H1 (cell line): ENCODE measurements around the gene GRIN3A. TPM values are rescaled to one million over a fixed set of nuclear protein-coding genes. Genes with fewer than 3 reads are reported as not detected.

Source experiments
- CTCF ChIA-PET: fragments of 300-600 bp; sonication (Branson Sonifier 250); formaldehyde crosslinking; loops from one replicate; lab custom pipeline; 2021; ENCODE audit not compliant: partially characterized antibody; lab: Charles Lee
- POLR2A ChIA-PET: fragments of 300-600 bp; sonication (Branson Sonifier 250); formaldehyde crosslinking; loops from one replicate; lab custom pipeline; 2021; ENCODE audit warnings: inconsistent platforms; ENCODE audit not compliant: partially characterized antibody; lab: Charles Lee
- DNase-seq, 2 experiments: peaks; one replicate each; pipeline versions ENCODE4 v3.0.0 to v3.0.0-alpha.2; 2010 to 2022; ENCODE audit warnings: low spot score in 2 of 2, low read depth in 1 of 2, mixed read lengths in 1 of 2
- FAIRE-seq: peaks from 2 replicates; lab custom pipeline; 2011; peaks lifted over from hg19 to GRCh38; lab: Jason Lieb, UNC
- H2AFZ ChIP-seq: 2 replicates; pipeline ENCODE4 v1.8.1; 2012; ENCODE audit warnings: low read length, inconsistent platforms
- H2AK5ac ChIP-seq: 2 replicates; pipeline ENCODE4 v1.6.1; 2013; ENCODE audit warnings: low read depth, low read length
- H2BK120ac ChIP-seq: replicated peaks from 2 replicates; pipeline ENCODE3; 2013; ENCODE audit warnings: low read depth, low read length, inconsistent platforms
- H2BK12ac ChIP-seq: 2 replicates; pipeline ENCODE4 v1.6.1; 2013; ENCODE audit warnings: low read depth, low read length
- H2BK15ac ChIP-seq: 2 replicates; pipeline ENCODE4 v1.6.1; 2013; ENCODE audit warnings: low read length
- H2BK20ac ChIP-seq: 2 replicates; pipeline ENCODE4 v1.6.1; 2013; ENCODE audit warnings: low read length
- H2BK5ac ChIP-seq: 2 replicates; pipeline ENCODE4 v1.6.1; 2013; ENCODE audit warnings: low read depth, low read length
- H3K14ac ChIP-seq: 2 replicates; pipeline ENCODE4 v1.6.1; 2013; ENCODE audit warnings: inconsistent platforms; ENCODE audit not compliant: insufficient read length
- H3K18ac ChIP-seq: 2 replicates; pipeline ENCODE4 v1.6.1; 2013; ENCODE audit warnings: low read length; ENCODE audit errors: extremely low read depth
- H3K23ac ChIP-seq: 2 replicates; pipeline ENCODE4 v1.6.1; 2013; ENCODE audit warnings: inconsistent platforms; ENCODE audit not compliant: insufficient read length
- H3K23me2 ChIP-seq: 2 replicates; pipeline ENCODE4 v1.6.1; 2013; ENCODE audit warnings: low read depth, low read length
- H3K27ac ChIP-seq: 2 replicates; pipeline ENCODE4 v1.6.1; 2011; ENCODE audit warnings: low read depth, low read length, inconsistent platforms
- H3K27me3 ChIP-seq, 4 experiments: replicated peaks in 1 of 4; 1 replicate in 1 of 4; 2 replicates in 3 of 4; pipeline versions ENCODE4 v1.6.1 to v1.8.1; 2011 to 2013; ENCODE audit warnings: low read length in 3 of 4, mild to moderate bottlenecking in 3 of 4, inconsistent platforms in 2 of 4, mixed read lengths in 2 of 4, moderate library complexity in 1 of 4; ENCODE audit not compliant: control insufficient read depth in 3 of 4, insufficient read depth in 3 of 4; ENCODE audit errors: extremely low read depth in 1 of 4
- H3K36me3 ChIP-seq, 4 experiments: 2 replicates each; pipeline versions ENCODE4 v1.6.1 to v1.8.1; 2011 to 2013; ENCODE audit warnings: mild to moderate bottlenecking in 4 of 4, low read length in 3 of 4, moderate library complexity in 2 of 4, control low read depth in 1 of 4, inconsistent platforms in 1 of 4; ENCODE audit not compliant: insufficient read depth in 4 of 4, control insufficient read depth in 2 of 4
- H3K4ac ChIP-seq: replicated peaks from 2 replicates; pipeline ENCODE3; 2013; ENCODE audit warnings: low read length, low read depth, mixed read lengths, inconsistent platforms; ENCODE audit not compliant: insufficient read length
- H3K4me1 ChIP-seq, 4 experiments: replicated peaks in 1 of 4; 1 replicate in 1 of 4; 2 replicates in 3 of 4; pipeline versions ENCODE4 v1.6.1 to v1.8.1; 2011 to 2013; ENCODE audit warnings: low read length in 3 of 4, inconsistent platforms in 2 of 4, mixed read lengths in 1 of 4; ENCODE audit not compliant: insufficient read depth in 4 of 4, control insufficient read depth in 3 of 4
- H3K4me2 ChIP-seq, 2 experiments: 2 replicates each; pipeline versions ENCODE4 v1.6.1 to v1.8.1; 2011 to 2013; ENCODE audit warnings: low read depth in 2 of 2, low read length in 2 of 2, control low read depth in 1 of 2, inconsistent platforms in 1 of 2, mild to moderate bottlenecking in 1 of 2; ENCODE audit not compliant: insufficient read depth in 1 of 2
- H3K4me3 ChIP-seq, 4 experiments: fragments of 200-600, 300-600 bp in 1 of 4; sonication (generic), shearing (Covaris generic), sonication (Bioruptor Twin) in 1 of 4; 2 replicates each; pipeline versions ENCODE4 v1.5.1 to v1.8.1; 2011 to 2016; ENCODE audit warnings: low read length in 4 of 4, low read depth in 3 of 4, control low read depth in 2 of 4, inconsistent platforms in 2 of 4, mild to moderate bottlenecking in 2 of 4, mixed read lengths in 1 of 4, moderate library complexity in 1 of 4; ENCODE audit not compliant: insufficient read depth in 2 of 4; ENCODE audit errors: extremely low read depth in 1 of 4
- H3K56ac ChIP-seq: replicated peaks from 2 replicates; pipeline ENCODE3; 2013; ENCODE audit warnings: low read depth, mild to moderate bottlenecking, mixed read lengths, low read length, inconsistent platforms; ENCODE audit not compliant: insufficient read length
- H3K79me1 ChIP-seq: 2 replicates; pipeline ENCODE4 v1.6.1; 2013; ENCODE audit warnings: low read depth, low read length, control low read depth
- H3K79me2 ChIP-seq, 2 experiments: 2 replicates each; pipeline versions ENCODE4 v1.6.1 to v1.8.1; 2012 to 2013; ENCODE audit warnings: low read length in 2 of 2, mild to moderate bottlenecking in 2 of 2, inconsistent platforms in 1 of 2; ENCODE audit not compliant: insufficient read depth in 2 of 2, control insufficient read depth in 1 of 2
- H3K9ac ChIP-seq, 4 experiments: replicated peaks in 1 of 4; 1 replicate in 1 of 4; 2 replicates in 3 of 4; pipeline versions ENCODE4 v1.6.1 to v1.8.1; 2011 to 2013; ENCODE audit warnings: low read depth in 3 of 4, low read length in 3 of 4, control low read depth in 2 of 4, mild to moderate bottlenecking in 2 of 4, moderate library complexity in 2 of 4, inconsistent platforms in 1 of 4; ENCODE audit errors: extremely low read depth in 1 of 4
- H3K9me3 ChIP-seq, 2 experiments: 2 replicates each; pipeline versions ENCODE4 v1.6.1 to v1.8.1; 2012 to 2013; ENCODE audit warnings: mild to moderate bottlenecking in 2 of 2, moderate library complexity in 2 of 2, control low read depth in 1 of 2, inconsistent platforms in 1 of 2, low read depth in 1 of 2, low read length in 1 of 2, mixed read lengths in 1 of 2; ENCODE audit not compliant: insufficient read depth in 2 of 2
- H4K20me1 ChIP-seq, 2 experiments: replicated peaks in 1 of 2; 2 replicates each; pipeline versions ENCODE3 to v1.8.1; 2011 to 2013; ENCODE audit warnings: inconsistent platforms in 2 of 2, low read length in 2 of 2, mild to moderate bottlenecking in 1 of 2; ENCODE audit not compliant: insufficient read depth in 2 of 2, control insufficient read depth in 1 of 2
- H4K5ac ChIP-seq: 2 replicates; pipeline ENCODE4 v1.6.1; 2013; ENCODE audit warnings: low read length, low read depth, mixed read lengths, inconsistent platforms; ENCODE audit not compliant: insufficient read length
- H4K8ac ChIP-seq: 2 replicates; pipeline ENCODE4 v1.8.0; 2013; ENCODE audit warnings: mild to moderate bottlenecking, moderate library complexity, low read length, inconsistent platforms; ENCODE audit not compliant: insufficient read depth; ENCODE audit errors: extremely low read depth
- H4K91ac ChIP-seq: replicated peaks from 2 replicates; pipeline ENCODE3; 2013; ENCODE audit warnings: low read length, mixed read lengths, inconsistent platforms; ENCODE audit not compliant: insufficient read length
- ATF2 ChIP-seq: IDR thresholded peaks from 2 replicates; pipeline ENCODE4 v1.6.1; 2012; ENCODE audit warnings: low read length, inconsistent platforms
- BRCA1 ChIP-seq: IDR thresholded peaks from 2 replicates; pipeline ENCODE4 v1.6.1; 2012; ENCODE audit warnings: low read depth, low read length, improper control_type of control experiment
- GABPA ChIP-seq: IDR thresholded peaks from 2 replicates; pipeline ENCODE4 v1.6.1; 2011; ENCODE audit warnings: mild to moderate bottlenecking, low read length, moderate library complexity, borderline replicate concordance; ENCODE audit not compliant: insufficient read depth
- HDAC2 ChIP-seq, 2 experiments: fragments of 300-600 bp in 1 of 2; sonication (generic) in 1 of 2; IDR thresholded peaks; 2 replicates each; pipeline ENCODE4 v1.6.1; 2011 to 2012; ENCODE audit warnings: low read depth in 2 of 2, low read length in 2 of 2, mild to moderate bottlenecking in 2 of 2, moderate library complexity in 2 of 2, borderline replicate concordance in 1 of 2, inconsistent platforms in 1 of 2
- NRF1 ChIP-seq: IDR thresholded peaks from 2 replicates; pipeline ENCODE4 v1.6.1; 2011; ENCODE audit warnings: mild to moderate bottlenecking, low read depth, low read length, improper control_type of control experiment
- RBBP5 ChIP-seq: IDR thresholded peaks from 2 replicates; pipeline ENCODE4 v1.7.1; 2012; ENCODE audit warnings: low read depth, mild to moderate bottlenecking, inconsistent platforms, low read length, moderate library complexity, borderline replicate concordance
- SIRT6 ChIP-seq: IDR thresholded peaks from one replicate; pipeline ENCODE4 v1.7.1; 2012; ENCODE audit warnings: low read length, inconsistent platforms
- SP1 ChIP-seq: IDR thresholded peaks from 2 replicates; pipeline ENCODE4 v1.6.1; 2011; ENCODE audit warnings: low read depth, low read length
- SP4 ChIP-seq: IDR thresholded peaks from 2 replicates; pipeline ENCODE4 v1.6.1; 2012; ENCODE audit warnings: low read length, inconsistent platforms
- WGBS, 2 experiments: shearing (Covaris generic) in 1 of 2; methylation state at CpG; one replicate each; pipeline versions ENCODE4 v1.1.6 to v1.1.7; 2013 to 2015; ENCODE audit warnings: low lambda C conversion rate in 2 of 2, mixed read lengths in 2 of 2, inconsistent platforms in 1 of 2, low coverage in 1 of 2, missing lambda C conversion rate in 1 of 2; ENCODE audit not compliant: insufficient replicate concordance in 2 of 2, insufficient coverage in 1 of 2, insufficient read length in 1 of 2; ENCODE audit errors: extremely low coverage in 1 of 2, missing lambda C conversion rate in 1 of 2; 5-methylcytosine and 5-hydroxymethylcytosine counted together
- polyA plus RNA-seq, 7 experiments: library from polyadenylated mRNA; depleted of rRNA in 3 of 7; stranded (reverse) in 5 of 7; unstranded in 2 of 7; fragments of >200 nt in 5 of 7; fragments of 200-250 nt in 2 of 7; gene quantifications; 1 replicate in 5 of 7; 2 replicates in 1 of 7; 4 replicates in 1 of 7; pipeline versions ENCODE4 v1.2.1 to v1.2.3, GENCODE V29; 2011 to 2013; ENCODE audit warnings: missing spikeins in 2 of 7, mixed read lengths in 2 of 7
- total RNA-seq: library from RNA; stranded (reverse); fragmentation: NEBNext Ultra II Directional; extraction: Animal tissue kit (Norgen Biotek cat#: 25700); gene quantifications from 2 replicates; pipeline ENCODE4 v1.2.1, GENCODE V29; 2021

GRIN3A gene
- total and polyA plus RNA-seq, 2 of the 8 experiments (the other 6 are each of a cell fraction or from before 2014, with no cell fraction given) = 0.04 TPM; not detected in 1

- Histone ChIP-seq H3K36me3 (no peaks in the 10 kb centered on the region), H4K8ac (no peak overlapping the region), H3K23me2 (no peaks in the 10 kb centered on the region), H4K5ac (no peak overlapping the region), H3K56ac (no peak overlapping the region), H2BK5ac (no peak overlapping the region), H2BK15ac (no peak overlapping the region), H4K20me1 (no peaks in the 10 kb centered on the region), H3K4ac (no peak overlapping the region), H3K27ac (no peak overlapping the region), H3K9ac (no peak overlapping the region), H4K91ac (no peak overlapping the region), H3K9me3 (no peaks in the 10 kb centered on the region), H3K4me3 (no peak overlapping the region), H3K27me3 (no peaks in the 10 kb centered on the region), H2BK12ac (no peak overlapping the region), H3K18ac (no peak overlapping the region), H3K23ac (no peak overlapping the region), H3K79me2 (no peaks in the 10 kb centered on the region), H2AFZ (no peak overlapping the region), H3K14ac (no peak overlapping the region), H3K4me1 (no peaks in the 10 kb centered on the region), H2BK120ac (no peak overlapping the region), H3K4me2 (no peak overlapping the region), H3K79me1 (no peaks in the 10 kb centered on the region), H2BK20ac (no peak overlapping the region), H2AK5ac (no peak overlapping the region)
- FAIRE-seq (no peak), DNase-seq (no peak)
- ChIA-PET CTCF (interaction anchor here (1.3 kb wide), 1 partner anchor 8 kb away, joined by 3 read pairs; no protein-coding TSS in a partner anchor), POLR2A (no interaction called here)
- WGBS, 2 experiments = 48% methylated on average over 1 of the region's 1 CpG; no CpG with 5 or more reads in 1 of the 2 experiments
- no peak for TF ChIP-seq SP1
- no peak for TF ChIP-seq BRCA1
- no peak for TF ChIP-seq GABPA
- TF ChIP-seq ATF2 = no peak
- no peak for TF ChIP-seq RBBP5
- no peak for TF ChIP-seq SIRT6
- no peak for TF ChIP-seq NRF1
- no peak for TF ChIP-seq HDAC2 (IDR thresholded peaks at IDR 0.05; ENCODE audit: borderline replicate concordance in 1 of 2, low read depth in 2 of 2, low read length in 2 of 2)
- TF ChIP-seq SP4 = no peak
Observed at GRCh38 chr9:101693546-101694336, 44.7 kb downstream of the GRIN3A start.
